ENCODE data around the gene GGCT.
"Not testable (repeated sequence)": the region's sequence is repeated elsewhere in the genome, so short reads cannot be mapped to it uniquely, and the experiment has no call there.

- not testable (repeated sequence) for TF ChIP-seq CTCF, POLR2A (IDR thresholded peaks at IDR 0.05)
Measured at GRCh38 chr7:30507346-30507900, 2.8 kb upstream of the GGCT start.
